GM13976 (cell line): ENCODE data around the gene AAK1.

Experiments used
- DNase-seq: peaks from one replicate; pipeline ENCODE4 v3.0.0; 2012; ENCODE audit warnings: low spot score
- in situ Hi-C: fragments of 300-500 bp; cut with MboI; formaldehyde crosslinking; loops from one replicate; pipeline ENCODE4 v1.12.0; 2022; ENCODE audit warnings: low sequenced_read_pairs, mixed read lengths, inconsistent platforms; ENCODE audit not compliant: unreplicated experiment
- TF ChIP-seq, protein P1 (sequence below): IDR thresholded peaks from 2 replicates; pipeline ENCODE4 v1.5.1; 2012; ENCODE audit warnings: borderline replicate concordance, mild to moderate bottlenecking; ENCODE audit not compliant: insufficient read depth; ENCODE audit errors: extremely low read depth, missing control alignments, control extremely low read depth

AAK1 gene

GRCh38 chr2:69499966-69500365 lies 143.6 kb downstream of the AAK1 start:
- no peak for DNase-seq
- TF ChIP-seq, protein P1, sequence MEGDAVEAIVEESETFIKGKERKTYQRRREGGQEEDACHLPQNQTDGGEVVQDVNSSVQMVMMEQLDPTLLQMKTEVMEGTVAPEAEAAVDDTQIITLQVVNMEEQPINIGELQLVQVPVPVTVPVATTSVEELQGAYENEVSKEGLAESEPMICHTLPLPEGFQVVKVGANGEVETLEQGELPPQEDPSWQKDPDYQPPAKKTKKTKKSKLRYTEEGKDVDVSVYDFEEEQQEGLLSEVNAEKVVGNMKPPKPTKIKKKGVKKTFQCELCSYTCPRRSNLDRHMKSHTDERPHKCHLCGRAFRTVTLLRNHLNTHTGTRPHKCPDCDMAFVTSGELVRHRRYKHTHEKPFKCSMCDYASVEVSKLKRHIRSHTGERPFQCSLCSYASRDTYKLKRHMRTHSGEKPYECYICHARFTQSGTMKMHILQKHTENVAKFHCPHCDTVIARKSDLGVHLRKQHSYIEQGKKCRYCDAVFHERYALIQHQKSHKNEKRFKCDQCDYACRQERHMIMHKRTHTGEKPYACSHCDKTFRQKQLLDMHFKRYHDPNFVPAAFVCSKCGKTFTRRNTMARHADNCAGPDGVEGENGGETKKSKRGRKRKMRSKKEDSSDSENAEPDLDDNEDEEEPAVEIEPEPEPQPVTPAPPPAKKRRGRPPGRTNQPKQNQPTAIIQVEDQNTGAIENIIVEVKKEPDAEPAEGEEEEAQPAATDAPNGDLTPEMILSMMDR: no peak
- in situ Hi-C loops: no loop called here

DNA sequence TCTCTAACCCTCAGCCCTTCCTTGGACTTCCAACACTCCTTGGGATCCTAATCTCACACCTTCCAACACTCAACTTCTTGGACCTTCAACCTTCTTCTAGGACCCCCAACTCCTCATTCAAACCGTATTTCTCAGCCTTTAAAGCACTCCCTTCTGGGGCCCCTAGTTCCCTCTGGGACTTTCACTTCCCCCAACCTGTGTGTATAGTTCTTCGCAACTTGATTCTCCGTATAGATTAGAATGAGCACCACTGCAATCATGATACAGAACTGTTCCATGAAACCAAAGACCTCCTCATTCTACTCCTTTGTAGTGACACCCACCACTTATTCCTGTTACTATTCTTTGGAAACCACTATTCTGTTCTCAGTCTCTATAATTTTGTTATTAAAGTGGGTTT lies 144.3 kb downstream of the AAK1 start:
- TF ChIP-seq, protein P1: no peak
- peak; percentile 51 for DNase-seq
- in situ Hi-C loops: no loop called here

DNA sequence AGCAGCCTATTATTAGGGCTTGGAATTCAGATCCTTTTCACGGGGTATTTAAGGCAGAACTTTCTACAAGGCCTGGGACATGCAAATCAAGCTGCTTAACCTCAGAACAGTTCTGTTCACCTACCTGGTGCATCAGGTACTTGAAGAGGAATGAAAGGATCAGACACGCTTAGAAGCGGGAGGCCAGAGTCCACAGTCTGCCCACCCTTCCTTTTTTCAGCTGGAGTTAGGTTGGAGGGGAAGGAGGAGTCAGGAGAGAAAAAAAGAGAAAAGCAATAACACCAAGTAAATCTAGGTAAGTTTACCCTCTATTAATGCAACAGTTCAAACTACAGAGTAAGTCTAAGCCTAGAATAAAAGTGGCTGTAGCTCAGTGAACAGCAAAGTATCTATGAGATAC lies 147.7 kb downstream of the AAK1 start:
- TF ChIP-seq, protein P1: no peak
- in situ Hi-C loops: no loop called here
- DNase-seq: no peak

- in situ Hi-C loops: no loop called here
- TF ChIP-seq, protein P1: no peak
Measured at GRCh38 chr2:69495008-69495407, 148.5 kb downstream of the AAK1 start.

GRCh38 chr2:69494126-69494525 lies 149.4 kb downstream of the AAK1 start:
- no peak for DNase-seq
- TF ChIP-seq, protein P1: no peak
- in situ Hi-C loops: no loop called here

More at GRCh38 chr2:69495008-69495407, 148.5 kb downstream of the AAK1 start:
- DNase-seq: no peak

GRCh38 chr2:69493268-69493667 lies 150.3 kb downstream of the AAK1 start:
- TF ChIP-seq, protein P1: no peak
- DNase-seq: no peak
- in situ Hi-C loops: no loop called here

DNA sequence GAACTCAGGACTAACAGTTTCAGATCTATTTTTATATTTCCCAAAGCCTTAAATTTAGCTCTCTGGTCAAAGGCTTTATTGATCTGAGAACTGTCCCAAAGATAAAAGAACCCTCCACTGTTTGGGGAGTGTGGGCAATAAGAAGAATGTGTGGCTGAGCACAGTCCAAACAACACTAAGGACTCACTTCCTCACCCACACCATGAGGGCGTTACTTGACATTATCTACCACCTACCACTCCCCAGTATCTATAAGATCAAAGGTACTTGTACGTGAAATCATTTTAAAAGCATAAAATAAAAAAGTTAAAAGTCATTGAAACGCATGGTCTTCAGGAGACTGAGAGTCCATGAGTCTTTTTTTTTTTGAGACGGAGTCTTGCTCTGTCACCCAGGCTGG lies 151.7 kb downstream of the AAK1 start:
- TF ChIP-seq, protein P1: no peak
- DNase-seq: no peak
- in situ Hi-C loops: no loop called here
